ENCODE results near the gene DNAJC19.
"Not testable (repeated sequence)": the region's sequence is repeated elsewhere in the genome, so short reads cannot be mapped to it uniquely, and the experiment has no call there.

DNAJC19 gene

DNA sequence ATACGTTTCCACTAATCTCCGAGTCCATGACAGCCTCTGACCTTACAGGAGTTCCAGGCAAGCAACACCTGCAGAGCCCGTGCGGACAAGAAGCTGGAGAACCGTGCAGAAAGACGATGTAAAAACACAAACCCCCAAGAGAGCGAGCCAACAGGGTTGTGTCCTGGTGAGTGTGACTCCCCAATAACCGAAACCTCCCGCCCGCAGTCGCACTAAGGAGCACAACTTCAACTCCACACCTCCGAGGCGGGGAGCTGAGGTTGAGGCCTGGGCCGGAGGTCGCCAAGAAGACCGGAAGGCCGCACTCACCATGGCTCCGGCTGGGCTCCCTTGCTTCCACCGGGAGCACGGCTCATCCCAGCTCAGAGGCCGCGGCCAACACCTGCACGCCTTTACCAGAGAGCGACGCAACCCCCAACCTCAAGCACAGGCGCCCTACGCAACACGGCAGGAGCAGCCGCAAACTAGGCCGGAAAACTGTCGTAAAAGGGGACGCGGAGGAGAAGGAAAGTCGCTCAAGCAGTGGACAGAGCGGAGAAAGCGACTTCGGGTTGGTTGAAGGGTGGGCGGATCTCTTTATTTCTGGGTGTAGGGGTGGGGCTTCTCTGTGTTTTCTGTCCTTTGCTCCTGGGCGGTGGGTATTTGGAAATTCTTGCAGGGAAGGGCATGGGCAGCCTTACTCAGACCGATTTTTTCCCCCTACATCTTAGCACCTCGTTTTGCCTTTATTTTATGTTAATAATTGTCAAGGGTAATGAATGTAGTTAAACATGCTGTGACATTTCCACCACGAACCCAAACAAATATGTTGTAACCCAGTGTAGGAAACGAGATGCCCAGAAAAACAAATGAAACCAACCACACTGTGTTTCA is at the start of gene DNAJC19:
DNAJC19 (minus strand) TSS at position 446 of the 873 bp plus-strand sequence; CDS start at position 312, 134 bp downstream.
- Histone ChIP-seq H3K4me1 (ENCODE audit: control insufficient read depth, insufficient read depth, low read length) (no peaks in the 10 kb centered on the region), H3K9ac (ENCODE audit: low read length in 2 of 2) (peak within 1 kb of the TSS; percentile 89 to 93), H3K27ac (ENCODE audit: low read length) (peak within 1 kb of the TSS; percentile 61), H3K27me3 (ENCODE audit: control insufficient read depth in 1 of 2, insufficient read depth in 2 of 2, low read length in 2 of 2) (no peaks in the 10 kb centered on the region), H3K9me3 (ENCODE audit: control insufficient read depth in 2 of 2, low read length in 2 of 2) (no peaks in the 10 kb centered on the region), H3K36me3 (ENCODE audit: control insufficient read depth in 2 of 2, insufficient read depth in 2 of 2, low read length in 2 of 2) (peaks cover 7 to 14% of the 10 kb centered on the region in 2 donors), H3K4me3 (ENCODE audit: low read length in 2 of 2) (peak within 1 kb of the TSS; percentile 91 to 99)

DNA sequence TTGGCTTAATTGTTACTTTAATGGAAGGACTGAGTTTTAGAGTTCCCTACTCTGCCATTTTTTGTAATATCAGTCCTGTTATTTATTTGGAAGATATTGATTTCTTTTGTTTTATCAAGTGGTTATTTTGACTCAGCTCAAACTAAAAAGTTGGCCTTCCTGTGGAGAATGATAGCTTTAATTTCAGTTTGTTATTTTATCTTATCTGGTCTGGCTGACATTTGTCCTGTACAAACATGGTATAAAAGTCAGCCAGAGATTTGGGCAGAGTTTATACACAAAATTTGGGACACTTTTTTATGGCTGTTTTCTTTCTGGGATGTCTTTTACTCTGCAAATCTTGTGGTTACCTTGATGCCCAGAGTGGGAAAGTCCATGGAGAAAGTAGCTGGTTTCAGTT is 41.4 kb upstream of the DNAJC19 start:
- no peaks in the 10 kb centered on the region for H3K27me3 ChIP-seq (ENCODE audit: control insufficient read depth in 1 of 2, insufficient read depth in 2 of 2, low read length in 2 of 2)
- peaks cover 0 to 4% of the 10 kb centered on the region in 2 donors for H3K9me3 ChIP-seq (ENCODE audit: control insufficient read depth in 2 of 2, low read length in 2 of 2)
- H3K4me1 ChIP-seq (ENCODE audit: control insufficient read depth, insufficient read depth, low read length) = no peaks in the 10 kb centered on the region
- H3K9ac ChIP-seq (ENCODE audit: low read length in 2 of 2) = no peak overlapping the region
- no peak overlapping the region for H3K4me3 ChIP-seq (ENCODE audit: low read length in 2 of 2)
- no peaks in the 10 kb centered on the region for H3K36me3 ChIP-seq (ENCODE audit: control insufficient read depth in 2 of 2, insufficient read depth in 2 of 2, low read length in 2 of 2)
- H3K27ac ChIP-seq (ENCODE audit: low read length) = no peak overlapping the region

DNA sequence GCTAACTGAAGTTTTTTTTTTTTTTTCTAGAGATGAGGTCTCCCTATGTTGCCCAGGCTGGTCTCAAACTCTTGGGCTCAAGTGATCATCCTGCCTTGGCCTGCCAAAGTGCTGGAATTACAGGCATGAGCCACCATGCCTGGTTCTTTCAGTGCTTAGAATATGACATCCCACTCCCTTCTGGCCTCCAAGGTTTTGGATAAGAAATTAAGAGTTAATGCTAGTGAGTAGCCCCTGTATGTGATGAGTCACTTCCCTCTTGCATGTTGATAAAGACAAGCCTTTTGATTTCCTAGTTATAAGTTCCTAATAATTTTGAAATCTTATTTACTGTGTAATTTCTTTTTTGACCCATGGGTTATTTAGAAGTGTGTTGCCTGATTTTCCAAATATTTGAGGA is 35.7 kb upstream of the DNAJC19 start:
- H3K27ac ChIP-seq (ENCODE audit: low read length) = no peak overlapping the region
- H3K4me1 ChIP-seq (ENCODE audit: control insufficient read depth, insufficient read depth, low read length) = no peaks in the 10 kb centered on the region
- peaks cover 0 to 7% of the 10 kb centered on the region in 2 donors for H3K9me3 ChIP-seq (ENCODE audit: control insufficient read depth in 2 of 2, low read length in 2 of 2)
- H3K4me3 ChIP-seq (ENCODE audit: low read length in 2 of 2) = no peak overlapping the region
- H3K27me3 ChIP-seq (ENCODE audit: control insufficient read depth in 1 of 2, insufficient read depth in 2 of 2, low read length in 2 of 2) = no peaks in the 10 kb centered on the region
- H3K9ac ChIP-seq (ENCODE audit: low read length in 2 of 2) = no peak overlapping the region
- no peaks in the 10 kb centered on the region for H3K36me3 ChIP-seq (ENCODE audit: control insufficient read depth in 2 of 2, insufficient read depth in 2 of 2, low read length in 2 of 2)

DNA sequence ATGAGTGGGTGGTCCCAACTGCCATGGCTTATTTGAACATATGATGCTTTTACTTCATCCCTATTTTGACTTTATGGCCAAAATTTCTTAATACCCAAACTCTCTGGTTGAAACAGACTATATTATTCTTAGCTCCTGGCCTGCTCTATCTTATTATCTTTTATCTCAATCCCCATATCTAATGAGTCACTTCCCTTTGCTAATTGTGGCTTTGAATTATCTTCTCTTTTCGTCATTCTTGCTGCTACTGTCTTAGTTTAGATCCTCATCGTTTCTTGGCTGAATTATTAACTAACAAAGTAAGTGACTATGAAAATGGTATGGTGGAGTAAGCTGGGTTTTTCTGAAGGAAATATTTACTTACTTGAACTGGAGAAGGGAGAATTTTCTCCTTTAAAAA is 28.2 kb upstream of the DNAJC19 start:
- Histone ChIP-seq H3K9ac (ENCODE audit: low read length in 2 of 2) (no peak overlapping the region), H3K9me3 (ENCODE audit: control insufficient read depth in 2 of 2, low read length in 2 of 2) (no peaks in the 10 kb centered on the region), H3K27ac (ENCODE audit: low read length) (no peak overlapping the region), H3K36me3 (ENCODE audit: control insufficient read depth in 2 of 2, insufficient read depth in 2 of 2, low read length in 2 of 2) (no peaks in the 10 kb centered on the region), H3K27me3 (ENCODE audit: control insufficient read depth in 1 of 2, insufficient read depth in 2 of 2, low read length in 2 of 2) (no peaks in the 10 kb centered on the region), H3K4me1 (ENCODE audit: control insufficient read depth, insufficient read depth, low read length) (no peaks in the 10 kb centered on the region), H3K4me3 (ENCODE audit: low read length in 2 of 2) (no peak overlapping the region)

DNA sequence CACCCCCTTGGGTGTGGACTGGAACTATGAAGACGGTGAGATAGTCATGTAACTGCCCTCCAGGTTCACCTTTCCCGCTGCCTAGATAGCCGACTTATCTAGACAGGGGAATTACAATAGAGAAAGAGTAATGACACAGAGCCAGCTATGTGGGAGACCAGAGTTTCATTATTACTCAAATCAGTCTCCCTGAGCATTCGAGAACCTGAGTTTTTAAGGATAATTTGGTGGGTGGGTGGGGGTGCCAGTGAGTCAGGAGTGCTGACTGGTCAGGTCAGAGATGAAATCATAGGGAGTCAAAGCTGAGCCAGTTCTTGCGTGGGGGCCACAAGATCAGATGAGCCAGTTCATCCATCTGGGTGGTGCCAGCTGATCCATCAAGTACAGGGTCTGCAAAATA is 19.7 kb upstream of the DNAJC19 start:
- H3K4me3 ChIP-seq (ENCODE audit: low read length in 2 of 2) = no peak overlapping the region
- H3K9me3 ChIP-seq (ENCODE audit: control insufficient read depth in 2 of 2, low read length in 2 of 2) = no peaks in the 10 kb centered on the region
- no peaks in the 10 kb centered on the region for H3K4me1 ChIP-seq (ENCODE audit: control insufficient read depth, insufficient read depth, low read length)
- no peak overlapping the region for H3K9ac ChIP-seq (ENCODE audit: low read length in 2 of 2)
- H3K27me3 ChIP-seq (ENCODE audit: control insufficient read depth in 1 of 2, insufficient read depth in 2 of 2, low read length in 2 of 2) = no peaks in the 10 kb centered on the region
- H3K36me3 ChIP-seq (ENCODE audit: control insufficient read depth in 2 of 2, insufficient read depth in 2 of 2, low read length in 2 of 2) = no peaks in the 10 kb centered on the region
- no peak overlapping the region for H3K27ac ChIP-seq (ENCODE audit: low read length)

DNA sequence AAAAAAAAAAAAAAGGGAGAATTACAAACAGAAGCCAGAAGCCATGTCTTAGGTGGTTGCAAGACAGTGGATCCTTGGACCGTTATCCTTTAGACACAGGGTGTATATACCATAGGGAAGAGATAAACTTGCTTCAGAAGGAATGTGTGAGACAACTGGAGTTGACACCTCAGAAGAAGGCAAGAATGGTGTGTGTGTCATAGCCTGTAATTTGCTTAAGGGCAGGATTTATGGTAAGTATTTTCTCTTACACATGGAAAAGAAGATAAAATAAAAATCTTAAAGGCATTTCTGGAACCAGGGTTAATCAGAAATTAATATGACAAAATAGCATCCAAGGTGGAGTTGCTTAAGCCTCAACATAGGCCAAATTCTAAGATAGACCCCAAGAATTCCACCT is 19.3 kb upstream of the DNAJC19 start:
- Histone ChIP-seq H3K27ac (ENCODE audit: low read length) (no peak overlapping the region), H3K36me3 (ENCODE audit: control insufficient read depth in 2 of 2, insufficient read depth in 2 of 2, low read length in 2 of 2) (no peaks in the 10 kb centered on the region), H3K27me3 (ENCODE audit: control insufficient read depth in 1 of 2, insufficient read depth in 2 of 2, low read length in 2 of 2) (no peaks in the 10 kb centered on the region), H3K4me3 (ENCODE audit: low read length in 2 of 2) (no peak overlapping the region), H3K4me1 (ENCODE audit: control insufficient read depth, insufficient read depth, low read length) (no peaks in the 10 kb centered on the region), H3K9me3 (ENCODE audit: control insufficient read depth in 2 of 2, low read length in 2 of 2) (no peaks in the 10 kb centered on the region), H3K9ac (ENCODE audit: low read length in 2 of 2) (no peak overlapping the region)

DNA sequence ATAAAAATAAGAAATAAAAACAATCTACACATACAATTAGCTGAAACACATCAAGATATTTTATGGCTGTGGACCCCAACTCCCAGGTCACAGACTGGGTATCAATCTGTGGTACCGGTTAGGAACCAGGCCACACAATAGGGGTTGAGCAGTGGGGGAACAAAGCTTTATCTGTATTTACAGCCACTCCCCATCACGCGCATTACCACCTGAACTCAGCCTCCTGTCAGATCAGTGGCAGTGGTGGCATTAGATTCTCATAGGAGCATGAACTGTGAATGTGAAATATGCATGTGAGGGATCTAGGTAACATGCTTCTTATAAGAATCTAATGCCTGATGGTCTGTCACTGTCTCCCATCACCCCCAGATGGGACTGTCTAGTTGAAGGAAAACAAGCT is 17.7 kb upstream of the DNAJC19 start:
- no peaks in the 10 kb centered on the region for H3K9me3 ChIP-seq (ENCODE audit: control insufficient read depth in 2 of 2, low read length in 2 of 2)
- H3K36me3 ChIP-seq (ENCODE audit: control insufficient read depth in 2 of 2, insufficient read depth in 2 of 2, low read length in 2 of 2) = no peaks in the 10 kb centered on the region
- H3K4me3 ChIP-seq (ENCODE audit: low read length in 2 of 2) = no peak overlapping the region
- H3K9ac ChIP-seq (ENCODE audit: low read length in 2 of 2) = no peak overlapping the region
- no peaks in the 10 kb centered on the region for H3K4me1 ChIP-seq (ENCODE audit: control insufficient read depth, insufficient read depth, low read length)
- no peak overlapping the region for H3K27ac ChIP-seq (ENCODE audit: low read length)
- no peaks in the 10 kb centered on the region for H3K27me3 ChIP-seq (ENCODE audit: control insufficient read depth in 1 of 2, insufficient read depth in 2 of 2, low read length in 2 of 2)

DNA sequence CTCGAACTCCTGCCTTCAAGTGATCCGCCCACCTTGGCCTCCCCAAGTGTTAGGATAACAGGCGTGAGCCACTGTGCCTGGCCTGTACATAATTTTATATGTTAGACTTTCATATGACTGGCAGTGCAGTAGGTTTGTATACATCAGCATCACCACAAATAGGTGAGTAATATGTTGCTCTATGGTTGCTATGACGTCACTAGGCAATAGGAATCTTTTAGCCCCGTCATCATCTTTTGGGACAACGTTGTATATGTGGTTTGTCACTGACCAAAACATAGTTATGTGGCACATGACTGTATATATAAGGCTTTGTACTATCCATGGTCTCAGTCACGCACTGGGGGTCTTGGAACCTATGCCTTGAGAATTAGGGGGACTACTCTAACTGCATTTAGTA is 17.0 kb upstream of the DNAJC19 start:
- no peak overlapping the region for H3K9ac ChIP-seq (ENCODE audit: low read length in 2 of 2)
- H3K27me3 ChIP-seq (ENCODE audit: control insufficient read depth in 1 of 2, insufficient read depth in 2 of 2, low read length in 2 of 2) = no peaks in the 10 kb centered on the region
- H3K9me3 ChIP-seq (ENCODE audit: control insufficient read depth in 2 of 2, low read length in 2 of 2) = no peaks in the 10 kb centered on the region
- H3K4me1 ChIP-seq (ENCODE audit: control insufficient read depth, insufficient read depth, low read length) = no peaks in the 10 kb centered on the region
- no peak overlapping the region for H3K4me3 ChIP-seq (ENCODE audit: low read length in 2 of 2)
- no peaks in the 10 kb centered on the region for H3K36me3 ChIP-seq (ENCODE audit: control insufficient read depth in 2 of 2, insufficient read depth in 2 of 2, low read length in 2 of 2)
- H3K27ac ChIP-seq (ENCODE audit: low read length) = no peak overlapping the region

DNA sequence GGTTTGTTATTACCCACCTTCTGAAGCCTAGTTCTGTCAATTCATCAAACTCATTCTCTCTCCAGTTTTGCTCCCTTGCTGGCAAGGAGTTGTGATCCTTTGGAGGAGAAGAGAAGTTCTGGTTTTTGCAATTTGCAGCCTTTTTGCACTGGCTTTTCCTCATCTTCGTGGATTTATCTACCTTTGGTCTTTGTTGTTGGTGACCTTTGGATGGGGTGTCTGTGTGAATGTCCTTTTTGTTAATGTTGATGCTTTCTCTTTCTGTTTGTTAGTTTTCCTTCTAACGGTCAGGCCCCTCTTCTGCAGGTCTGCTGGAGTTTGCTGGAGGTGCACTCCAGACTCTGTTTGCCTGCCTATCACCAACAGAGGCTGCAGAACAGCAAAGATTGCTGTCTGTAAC is 13.9 kb upstream of the DNAJC19 start:
- not testable (repeated sequence) for H3K4me3 ChIP-seq (ENCODE audit: low read length in 2 of 2); H3K4me1 ChIP-seq (ENCODE audit: control insufficient read depth, insufficient read depth, low read length)

DNA sequence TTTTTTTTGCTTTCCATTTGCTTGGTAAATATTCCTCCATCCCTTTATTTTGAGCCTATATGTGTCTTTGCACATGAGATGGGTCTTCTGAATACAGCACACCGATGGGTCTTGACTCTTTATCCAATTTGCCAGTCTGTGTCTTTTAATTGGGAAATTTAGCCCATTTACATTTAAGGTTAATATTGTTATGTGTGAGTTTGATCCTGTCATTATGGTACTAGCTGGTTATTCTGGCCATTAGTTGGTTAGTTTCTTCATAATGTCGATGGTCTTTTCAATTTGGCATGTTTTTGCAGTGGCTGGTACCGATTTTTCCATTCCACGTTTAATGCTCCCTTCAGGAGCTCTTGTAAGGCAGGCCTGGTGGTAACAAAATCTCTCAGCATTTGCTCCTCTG is 12.8 kb upstream of the DNAJC19 start:
- not testable (repeated sequence) for H3K4me1 ChIP-seq (ENCODE audit: control insufficient read depth, insufficient read depth, low read length); H3K4me3 ChIP-seq (ENCODE audit: low read length in 2 of 2); H3K36me3 ChIP-seq (ENCODE audit: control insufficient read depth in 2 of 2, insufficient read depth in 2 of 2, low read length in 2 of 2); H3K27me3 ChIP-seq (ENCODE audit: control insufficient read depth in 1 of 2, insufficient read depth in 2 of 2, low read length in 2 of 2); H3K9me3 ChIP-seq (ENCODE audit: control insufficient read depth in 2 of 2, low read length in 2 of 2); H3K27ac ChIP-seq (ENCODE audit: low read length); H3K9ac ChIP-seq (ENCODE audit: low read length in 2 of 2)

More for the DNA sequence above, 13.9 kb upstream of the DNAJC19 start:
- H3K27ac ChIP-seq (ENCODE audit: low read length); H3K36me3 ChIP-seq (ENCODE audit: control insufficient read depth in 2 of 2, insufficient read depth in 2 of 2, low read length in 2 of 2); H3K9me3 ChIP-seq (ENCODE audit: control insufficient read depth in 2 of 2, low read length in 2 of 2); H3K27me3 ChIP-seq (ENCODE audit: control insufficient read depth in 1 of 2, insufficient read depth in 2 of 2, low read length in 2 of 2); H3K9ac ChIP-seq (ENCODE audit: low read length in 2 of 2): not testable (repeated sequence)

DNA sequence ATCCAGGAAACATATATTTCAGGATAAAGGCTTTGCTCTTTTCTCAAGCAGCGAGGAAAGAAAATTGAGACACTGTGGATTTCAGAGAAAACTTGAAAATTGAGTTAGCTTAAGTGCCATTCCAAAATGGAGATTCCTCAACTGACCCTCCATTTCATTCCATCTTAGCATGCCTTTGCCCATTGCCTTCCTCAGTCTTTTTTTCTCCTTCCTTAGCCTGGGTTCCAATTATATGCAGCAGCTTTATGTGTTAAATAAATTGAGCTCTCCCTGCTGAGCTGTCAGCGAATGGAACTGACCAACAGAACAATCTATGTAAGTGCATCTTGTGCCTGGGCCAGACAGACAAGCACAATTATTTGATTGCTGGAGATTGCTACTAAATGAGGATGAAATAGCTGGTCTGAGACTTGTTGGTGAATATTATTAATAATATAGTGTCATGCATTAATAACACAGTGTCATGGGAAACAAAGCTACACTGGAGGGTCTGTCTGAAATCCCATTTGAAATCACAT is 6.9 kb upstream of the DNAJC19 start:
- Histone ChIP-seq H3K27ac (ENCODE audit: low read length) (no peak overlapping the region), H3K4me3 (ENCODE audit: low read length in 2 of 2) (no peak overlapping the region), H3K27me3 (ENCODE audit: control insufficient read depth in 1 of 2, insufficient read depth in 2 of 2, low read length in 2 of 2) (no peaks in the 10 kb centered on the region), H3K9me3 (ENCODE audit: control insufficient read depth in 2 of 2, low read length in 2 of 2) (no peaks in the 10 kb centered on the region), H3K4me1 (ENCODE audit: control insufficient read depth, insufficient read depth, low read length) (no peaks in the 10 kb centered on the region), H3K9ac (ENCODE audit: low read length in 2 of 2) (no peak overlapping the region), H3K36me3 (ENCODE audit: control insufficient read depth in 2 of 2, insufficient read depth in 2 of 2, low read length in 2 of 2) (no peaks in the 10 kb centered on the region)

Measured in stomach smooth muscle (tissue), 2 donors.